Measurements from ENCODE around the gene PRR27.

DNA sequence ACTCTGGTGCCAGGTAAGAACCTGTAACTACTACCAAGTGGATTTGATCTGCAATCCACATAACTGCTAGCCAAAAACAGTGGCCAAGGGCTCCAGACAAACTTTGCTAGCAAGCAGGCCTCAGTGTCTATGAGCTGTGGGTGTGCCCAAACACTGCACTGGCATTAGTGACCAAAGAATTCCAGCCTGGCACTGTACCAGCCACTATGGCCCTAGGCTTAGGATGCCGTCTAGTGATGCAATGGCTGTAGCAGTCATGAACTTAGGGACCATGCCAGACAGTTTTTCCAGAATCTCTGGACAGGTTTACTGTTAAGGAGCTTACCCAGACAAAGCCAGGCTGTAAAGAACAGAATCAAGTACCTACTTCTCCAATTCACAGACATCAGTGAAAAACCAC lies 33.7 kb upstream of the PRR27 start:
- TF ChIP-seq MYC (IDR thresholded peaks at IDR 0.05; ENCODE audit: insufficient read depth, insufficient read length, insufficient replicate concordance, low read length, severe bottlenecking) (no peak), CREM (IDR thresholded peaks at IDR 0.05; ENCODE audit: low read depth) (no peak), FOXM1 (IDR thresholded peaks at IDR 0.05; ENCODE audit: low read depth, low read length) (no peak), TCF3 (IDR thresholded peaks at IDR 0.05; ENCODE audit: borderline replicate concordance, insufficient read depth, low read depth, low read length) (no peak), ZNF274 (IDR thresholded peaks at IDR 0.05; ENCODE audit: insufficient read depth, insufficient read length) (no peak)
- TF ChIP-seq, protein P1, sequence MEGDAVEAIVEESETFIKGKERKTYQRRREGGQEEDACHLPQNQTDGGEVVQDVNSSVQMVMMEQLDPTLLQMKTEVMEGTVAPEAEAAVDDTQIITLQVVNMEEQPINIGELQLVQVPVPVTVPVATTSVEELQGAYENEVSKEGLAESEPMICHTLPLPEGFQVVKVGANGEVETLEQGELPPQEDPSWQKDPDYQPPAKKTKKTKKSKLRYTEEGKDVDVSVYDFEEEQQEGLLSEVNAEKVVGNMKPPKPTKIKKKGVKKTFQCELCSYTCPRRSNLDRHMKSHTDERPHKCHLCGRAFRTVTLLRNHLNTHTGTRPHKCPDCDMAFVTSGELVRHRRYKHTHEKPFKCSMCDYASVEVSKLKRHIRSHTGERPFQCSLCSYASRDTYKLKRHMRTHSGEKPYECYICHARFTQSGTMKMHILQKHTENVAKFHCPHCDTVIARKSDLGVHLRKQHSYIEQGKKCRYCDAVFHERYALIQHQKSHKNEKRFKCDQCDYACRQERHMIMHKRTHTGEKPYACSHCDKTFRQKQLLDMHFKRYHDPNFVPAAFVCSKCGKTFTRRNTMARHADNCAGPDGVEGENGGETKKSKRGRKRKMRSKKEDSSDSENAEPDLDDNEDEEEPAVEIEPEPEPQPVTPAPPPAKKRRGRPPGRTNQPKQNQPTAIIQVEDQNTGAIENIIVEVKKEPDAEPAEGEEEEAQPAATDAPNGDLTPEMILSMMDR (IDR thresholded peaks at IDR 0.05 in 2 of 3, conservative IDR thresholded peaks at IDR 0.05 in 1 of 3; ENCODE audit: control insufficient read depth in 2 of 3, extremely low read depth in 1 of 3, insufficient read depth in 1 of 3, low read depth in 3 of 3, low read length in 3 of 3) = no peak
- TF ChIP-seq, protein P2, sequence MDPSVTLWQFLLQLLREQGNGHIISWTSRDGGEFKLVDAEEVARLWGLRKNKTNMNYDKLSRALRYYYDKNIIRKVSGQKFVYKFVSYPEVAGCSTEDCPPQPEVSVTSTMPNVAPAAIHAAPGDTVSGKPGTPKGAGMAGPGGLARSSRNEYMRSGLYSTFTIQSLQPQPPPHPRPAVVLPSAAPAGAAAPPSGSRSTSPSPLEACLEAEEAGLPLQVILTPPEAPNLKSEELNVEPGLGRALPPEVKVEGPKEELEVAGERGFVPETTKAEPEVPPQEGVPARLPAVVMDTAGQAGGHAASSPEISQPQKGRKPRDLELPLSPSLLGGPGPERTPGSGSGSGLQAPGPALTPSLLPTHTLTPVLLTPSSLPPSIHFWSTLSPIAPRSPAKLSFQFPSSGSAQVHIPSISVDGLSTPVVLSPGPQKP (IDR thresholded peaks at IDR 0.05; ENCODE audit: low read depth, low read length) = no peak
